ENCODE data around the gene TACC2.

- TF ChIP-seq, protein P1, sequence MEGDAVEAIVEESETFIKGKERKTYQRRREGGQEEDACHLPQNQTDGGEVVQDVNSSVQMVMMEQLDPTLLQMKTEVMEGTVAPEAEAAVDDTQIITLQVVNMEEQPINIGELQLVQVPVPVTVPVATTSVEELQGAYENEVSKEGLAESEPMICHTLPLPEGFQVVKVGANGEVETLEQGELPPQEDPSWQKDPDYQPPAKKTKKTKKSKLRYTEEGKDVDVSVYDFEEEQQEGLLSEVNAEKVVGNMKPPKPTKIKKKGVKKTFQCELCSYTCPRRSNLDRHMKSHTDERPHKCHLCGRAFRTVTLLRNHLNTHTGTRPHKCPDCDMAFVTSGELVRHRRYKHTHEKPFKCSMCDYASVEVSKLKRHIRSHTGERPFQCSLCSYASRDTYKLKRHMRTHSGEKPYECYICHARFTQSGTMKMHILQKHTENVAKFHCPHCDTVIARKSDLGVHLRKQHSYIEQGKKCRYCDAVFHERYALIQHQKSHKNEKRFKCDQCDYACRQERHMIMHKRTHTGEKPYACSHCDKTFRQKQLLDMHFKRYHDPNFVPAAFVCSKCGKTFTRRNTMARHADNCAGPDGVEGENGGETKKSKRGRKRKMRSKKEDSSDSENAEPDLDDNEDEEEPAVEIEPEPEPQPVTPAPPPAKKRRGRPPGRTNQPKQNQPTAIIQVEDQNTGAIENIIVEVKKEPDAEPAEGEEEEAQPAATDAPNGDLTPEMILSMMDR (IDR thresholded peaks at IDR 0.05; ENCODE audit: borderline replicate concordance, extremely low read depth, low read length, poor library complexity, severe bottlenecking) = no peak
- no peak for TF ChIP-seq EZH2 (IDR thresholded peaks at IDR 0.05; ENCODE audit: borderline replicate concordance, low read depth, low read length, severe bottlenecking)
Measured at GRCh38 chr10:122128357-122128756, 139.4 kb downstream of the TACC2 start.

Measured in DND-41 (cell line).